GM19452 (cell line): ENCODE data around the gene POU2AF1.

Experiments
- ATAC-seq: cut with Tn5 transposase; IDR thresholded peaks from one replicate; pipeline ENCODE4 v1.9.1; 2021; ENCODE audit not compliant: unreplicated experiment

The POU2AF1 gene

DNA sequence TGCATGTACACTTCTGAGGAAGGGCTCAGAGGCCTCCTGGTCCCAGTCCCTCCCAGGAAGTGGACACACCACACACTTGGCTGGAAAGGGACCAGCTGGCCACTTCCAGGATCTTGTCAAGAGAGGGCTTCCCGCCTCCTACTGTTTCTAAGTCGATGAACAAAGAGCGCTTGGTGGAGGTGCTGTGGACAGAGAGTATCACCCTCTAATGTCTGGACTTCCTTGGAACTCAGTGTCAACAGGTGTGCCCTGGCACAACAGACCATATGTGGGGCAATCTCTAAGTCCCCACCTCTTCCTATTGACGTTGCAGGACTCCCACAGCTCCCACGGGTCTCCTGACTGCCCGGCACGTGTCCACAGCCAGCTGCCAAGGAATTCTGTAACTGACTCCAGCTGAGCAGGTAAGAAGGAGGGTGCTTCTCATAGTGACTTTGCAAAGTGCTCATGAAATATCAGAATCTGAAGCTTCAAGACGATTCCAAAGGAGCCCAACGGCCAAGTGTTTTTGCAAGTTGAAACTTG is 16.1 kb downstream of the POU2AF1 start:
- no peak for ATAC-seq

- no peak for ATAC-seq
These were observed 17.2 kb downstream of the POU2AF1 start for GRCh38 chr11:111361874-111362273.

DNA sequence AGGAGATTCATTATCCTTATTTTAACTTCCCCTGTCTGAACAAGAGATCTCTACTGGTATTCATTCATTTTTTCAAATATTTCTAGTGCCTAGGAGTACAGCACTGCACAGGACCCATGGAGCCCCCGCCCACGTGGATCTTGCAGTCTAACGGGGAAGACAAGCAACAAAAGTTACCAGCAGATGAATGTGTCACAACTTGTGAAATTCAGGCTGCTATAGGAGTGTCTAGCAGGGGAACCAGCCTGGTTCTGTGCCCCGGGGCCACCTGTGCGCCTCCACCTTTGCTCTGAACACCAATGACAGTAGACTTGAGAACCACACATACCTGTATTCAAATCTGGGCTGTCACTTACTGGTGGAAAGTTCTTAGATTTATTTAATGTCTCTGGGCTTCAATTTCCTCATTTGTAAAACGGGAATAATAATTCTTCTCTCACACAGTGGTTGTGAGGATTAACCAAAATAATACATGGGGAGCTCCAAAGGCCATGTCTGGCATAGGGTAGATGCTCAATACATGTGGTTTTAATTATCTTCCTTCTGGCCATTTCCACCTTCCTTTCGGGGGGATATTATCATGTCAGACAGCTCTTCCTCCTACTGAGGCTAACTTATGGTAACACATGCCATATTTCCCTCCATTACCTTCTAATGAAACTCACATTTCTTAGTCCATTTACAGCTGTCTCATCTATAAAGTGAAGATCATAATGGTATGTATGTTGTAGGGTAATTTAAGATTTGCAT is 17.8 kb downstream of the POU2AF1 start:
- no peak for ATAC-seq

- ATAC-seq, result no peak
These were observed 18.7 kb downstream of the POU2AF1 start for GRCh38 chr11:111360150-111361043.

- no peak for ATAC-seq
These were observed 19.6 kb downstream of the POU2AF1 start for GRCh38 chr11:111359223-111360149.

- ATAC-seq, result no peak
These were observed 20.8 kb downstream of the POU2AF1 start for GRCh38 chr11:111358038-111359001.

GRCh38 chr11:111357150-111358037 is 21.7 kb downstream of the POU2AF1 start:
- no peak for ATAC-seq

DNA sequence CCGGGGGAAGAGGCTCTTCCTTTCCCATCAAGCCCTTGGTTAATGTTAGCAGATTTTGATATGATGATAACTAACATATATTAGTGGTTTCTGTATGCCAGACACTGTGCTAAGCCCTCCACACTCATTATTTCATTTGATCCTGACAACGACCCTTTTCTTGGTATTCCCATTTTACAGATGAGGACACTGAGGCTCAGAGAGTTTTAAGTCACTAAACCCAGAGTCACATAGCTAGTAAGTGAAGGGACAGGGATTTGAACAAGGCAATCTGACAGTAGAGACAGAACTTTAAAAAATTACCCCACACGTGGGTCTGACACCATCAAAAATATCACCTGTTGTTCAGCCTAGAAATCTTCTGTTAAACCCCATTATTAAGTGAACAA is 22.4 kb downstream of the POU2AF1 start:
- no peak for ATAC-seq

DNA sequence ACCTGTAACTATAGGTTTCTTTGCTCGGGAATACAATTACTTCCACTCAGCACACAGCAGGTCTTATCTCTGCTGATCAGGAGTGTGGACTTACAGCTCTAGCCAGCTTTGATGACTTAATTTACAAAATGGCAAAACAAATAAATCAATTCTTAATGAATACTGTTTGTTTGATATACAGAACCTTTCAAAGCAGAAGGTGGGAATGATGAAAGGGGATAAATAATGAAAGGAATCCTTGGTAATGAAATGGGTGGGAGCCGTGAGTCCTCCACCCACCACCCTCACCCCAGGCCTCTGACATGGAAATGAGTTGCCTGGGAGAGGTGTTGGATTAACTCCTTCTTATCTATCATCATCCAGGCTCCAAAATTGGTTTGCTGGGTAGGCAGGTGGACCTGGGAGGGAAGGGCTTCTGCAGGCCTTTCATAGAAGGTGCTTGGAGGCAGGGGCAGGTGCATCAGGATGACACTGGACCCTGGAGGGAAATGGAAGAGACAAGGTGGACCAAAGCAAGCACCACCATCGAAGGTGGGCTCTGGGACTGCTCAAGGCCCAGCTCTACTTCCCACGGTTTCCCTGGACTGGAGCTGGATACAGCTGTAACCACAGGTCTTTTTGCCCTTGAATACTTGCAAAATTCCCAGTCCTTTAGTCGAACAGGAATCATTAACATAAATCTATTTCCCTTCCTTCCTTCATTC is 23.0 kb downstream of the POU2AF1 start:
- no peak for ATAC-seq

DNA sequence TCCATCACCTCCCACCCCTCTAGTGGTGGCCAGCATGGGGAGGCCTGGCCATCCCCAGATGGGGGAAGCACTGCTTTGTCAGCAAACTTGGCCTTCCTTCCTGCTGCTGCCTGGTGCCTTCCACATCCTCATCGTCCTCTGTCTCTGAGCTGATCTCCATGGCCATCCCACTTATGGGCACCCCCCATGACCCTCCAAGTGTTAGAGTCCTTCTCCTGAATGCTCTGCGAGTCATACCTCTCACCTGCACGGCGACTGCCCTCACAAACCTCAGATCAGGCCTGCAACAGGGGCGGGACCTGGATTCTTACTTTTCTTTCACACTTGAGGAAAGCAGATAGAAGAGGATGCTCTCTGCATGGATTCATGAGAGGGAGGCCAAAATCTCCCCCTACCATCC is 24.0 kb downstream of the POU2AF1 start:
- no peak for ATAC-seq

- no peak for ATAC-seq
These were observed 24.5 kb downstream of the POU2AF1 start for GRCh38 chr11:111354601-111354891.

DNA sequence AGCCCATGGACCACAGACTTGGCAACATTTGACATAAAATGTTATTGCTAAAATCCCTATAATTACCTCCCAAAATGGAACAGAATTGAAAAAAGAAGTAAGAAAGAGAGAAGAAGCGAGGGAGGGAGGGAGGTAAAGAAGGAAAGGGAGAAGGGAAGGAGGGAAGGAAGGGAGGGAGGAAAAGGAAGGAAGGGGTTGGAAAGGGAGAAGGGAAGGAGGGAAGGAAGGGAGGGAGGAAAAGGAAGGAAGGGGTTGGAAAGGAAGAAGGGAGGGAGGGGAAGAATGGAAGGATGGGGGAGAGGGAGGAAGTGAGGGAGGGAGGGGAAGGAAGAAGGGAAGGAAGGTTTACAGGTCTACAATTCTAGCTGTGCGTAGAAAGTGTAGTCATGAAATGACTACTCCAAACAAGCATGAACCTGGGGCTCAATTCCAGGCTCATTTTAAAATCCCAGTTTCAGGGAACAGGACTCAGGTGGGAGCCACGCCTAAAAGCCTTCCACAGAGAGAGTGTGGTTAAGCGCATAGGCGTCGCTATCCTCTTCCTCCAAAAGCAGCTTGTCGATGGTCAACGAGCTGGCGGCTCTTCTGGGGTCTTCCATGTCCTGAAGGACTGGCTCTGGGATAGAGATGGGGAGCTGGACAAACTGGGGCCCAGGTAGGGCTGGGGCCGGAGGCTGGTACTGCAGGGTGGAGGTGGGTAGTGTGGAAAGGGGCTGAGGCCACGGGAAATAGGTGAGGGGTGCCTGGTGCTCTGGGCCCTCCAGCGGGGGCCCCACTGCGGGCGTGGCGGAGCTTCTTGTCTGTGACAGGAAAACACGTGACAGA is 25.1 kb downstream of the POU2AF1 start:
- ATAC-seq, result no peak

- no peak for ATAC-seq
These were observed 26.0 kb downstream of the POU2AF1 start for GRCh38 chr11:111352935-111353710.

- no peak for ATAC-seq
These were observed 26.8 kb downstream of the POU2AF1 start for GRCh38 chr11:111352231-111352746.

DNA sequence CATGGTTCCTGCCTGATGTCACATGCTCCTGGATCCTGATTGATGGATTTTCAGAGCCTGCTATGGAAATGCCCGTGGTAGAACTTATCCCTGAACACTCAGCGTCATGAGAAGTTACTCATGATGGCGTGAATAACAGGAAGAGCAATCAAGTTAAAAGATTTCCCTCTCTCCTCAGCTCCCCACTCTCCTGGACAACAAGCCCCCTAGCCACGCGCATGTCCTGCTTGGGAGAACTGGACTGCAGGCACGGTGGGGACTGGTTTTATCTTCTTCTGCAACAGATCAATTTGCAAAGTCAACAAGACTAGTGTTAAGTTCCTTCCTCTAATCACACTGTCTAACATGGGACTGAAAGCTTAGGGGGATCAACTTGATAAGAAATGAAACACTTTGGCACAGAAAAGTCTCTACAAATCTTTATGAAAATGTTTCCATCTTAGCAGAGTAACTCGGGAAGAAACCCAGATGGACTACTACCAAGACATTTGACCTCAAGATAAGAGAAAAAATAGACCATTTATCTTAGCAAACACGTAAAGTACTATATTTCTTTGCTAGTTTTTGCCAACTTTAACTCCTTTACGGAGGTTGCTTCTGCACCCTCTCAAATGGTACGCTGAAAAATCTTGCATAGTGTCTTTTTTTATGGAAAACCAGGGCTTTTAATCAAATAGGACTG is 27.6 kb downstream of the POU2AF1 start:
- no peak for ATAC-seq

GRCh38 chr11:111350811-111351210 is 28.3 kb downstream of the POU2AF1 start:
- ATAC-seq, result no peak
